Activated effector memory CD4-positive, alpha-beta T cell treated with anti-CD3 and anti-CD28 coated beads, Interleukin-2, amount 50 U/mL, for 16 hours (primary cell): ENCODE measurements around the gene PHLDA2.
A peak's percentile ranks its signal among the peaks of the same experiment; 100 is the strongest.

Experiments
- DNase-seq: peaks from one replicate; pipeline ENCODE4 v3.0.0-alpha.2; 2020

The PHLDA2 gene

GRCh38 chr11:2945031-2945756 lies 16.0 kb upstream of the PHLDA2 start:
- DNase-seq: peak; percentile 82

- no peak for DNase-seq
Measured at GRCh38 chr11:2944530-2944929, 15.3 kb upstream of the PHLDA2 start.

- DNase-seq: peak; percentile 67
Measured at GRCh38 chr11:2943711-2944118, 14.5 kb upstream of the PHLDA2 start.

- DNase-seq: no peak
Measured at GRCh38 chr11:2942872-2943710, 13.9 kb upstream of the PHLDA2 start.

- no peak for DNase-seq
Measured at GRCh38 chr11:2942447-2942846, 13.2 kb upstream of the PHLDA2 start.

- peak; percentile 62 for DNase-seq
Measured at GRCh38 chr11:2940921-2941821, 12.0 kb upstream of the PHLDA2 start.

GRCh38 chr11:2940147-2940920 lies 11.1 kb upstream of the PHLDA2 start:
- peak; percentile 74 for DNase-seq

GRCh38 chr11:2938458-2939418 lies 9.5 kb upstream of the PHLDA2 start:
- DNase-seq: peak; percentile 54

- DNase-seq: peak; percentile 53
Measured at GRCh38 chr11:2937641-2938457, 8.6 kb upstream of the PHLDA2 start.

- no peak for DNase-seq
Measured at GRCh38 chr11:2934611-2935239, 5.5 kb upstream of the PHLDA2 start.

GRCh38 chr11:2934021-2934550 lies 4.9 kb upstream of the PHLDA2 start:
- no peak for DNase-seq

- DNase-seq: peak; percentile 82
Measured at GRCh38 chr11:2933375-2934020, 4.3 kb upstream of the PHLDA2 start.

- no peak for DNase-seq
Measured at GRCh38 chr11:2932850-2933251, 3.6 kb upstream of the PHLDA2 start.

GRCh38 chr11:2931771-2932738 lies 2.8 kb upstream of the PHLDA2 start:
- DNase-seq: no peak

GRCh38 chr11:2931420-2931746 lies 2.2 kb upstream of the PHLDA2 start:
- DNase-seq: no peak

GRCh38 chr11:2930704-2931419 lies 1.6 kb upstream of the PHLDA2 start:
- DNase-seq: peak; percentile 78
